H1 (cell line): ENCODE measurements around the gene CFHR3. TPM values are rescaled to one million over a fixed set of nuclear protein-coding genes. Genes with fewer than 3 reads are reported as not detected.

Source experiments
- CTCF ChIA-PET: fragments of 300-600 bp; sonication (Branson Sonifier 250); formaldehyde crosslinking; loops from one replicate; lab custom pipeline; 2021; ENCODE audit not compliant: partially characterized antibody; lab: Charles Lee
- POLR2A ChIA-PET: fragments of 300-600 bp; sonication (Branson Sonifier 250); formaldehyde crosslinking; loops from one replicate; lab custom pipeline; 2021; ENCODE audit warnings: inconsistent platforms; ENCODE audit not compliant: partially characterized antibody; lab: Charles Lee
- DNase-seq, 2 experiments: peaks; one replicate each; pipeline versions ENCODE4 v3.0.0 to v3.0.0-alpha.2; 2010 to 2022; ENCODE audit warnings: low spot score in 2 of 2, low read depth in 1 of 2, mixed read lengths in 1 of 2
- FAIRE-seq: peaks from 2 replicates; lab custom pipeline; 2011; peaks lifted over from hg19 to GRCh38; lab: Jason Lieb, UNC
- H2AFZ ChIP-seq: 2 replicates; pipeline ENCODE4 v1.8.1; 2012; ENCODE audit warnings: low read length, inconsistent platforms
- H2AK5ac ChIP-seq: 2 replicates; pipeline ENCODE4 v1.6.1; 2013; ENCODE audit warnings: low read depth, low read length
- H2BK120ac ChIP-seq: replicated peaks from 2 replicates; pipeline ENCODE3; 2013; ENCODE audit warnings: low read depth, low read length, inconsistent platforms
- H2BK12ac ChIP-seq: 2 replicates; pipeline ENCODE4 v1.6.1; 2013; ENCODE audit warnings: low read depth, low read length
- H2BK15ac ChIP-seq: 2 replicates; pipeline ENCODE4 v1.6.1; 2013; ENCODE audit warnings: low read length
- H2BK20ac ChIP-seq: 2 replicates; pipeline ENCODE4 v1.6.1; 2013; ENCODE audit warnings: low read length
- H2BK5ac ChIP-seq: 2 replicates; pipeline ENCODE4 v1.6.1; 2013; ENCODE audit warnings: low read depth, low read length
- H3K14ac ChIP-seq: 2 replicates; pipeline ENCODE4 v1.6.1; 2013; ENCODE audit warnings: inconsistent platforms; ENCODE audit not compliant: insufficient read length
- H3K18ac ChIP-seq: 2 replicates; pipeline ENCODE4 v1.6.1; 2013; ENCODE audit warnings: low read length; ENCODE audit errors: extremely low read depth
- H3K23ac ChIP-seq: 2 replicates; pipeline ENCODE4 v1.6.1; 2013; ENCODE audit warnings: inconsistent platforms; ENCODE audit not compliant: insufficient read length
- H3K23me2 ChIP-seq: 2 replicates; pipeline ENCODE4 v1.6.1; 2013; ENCODE audit warnings: low read depth, low read length
- H3K27ac ChIP-seq: 2 replicates; pipeline ENCODE4 v1.6.1; 2011; ENCODE audit warnings: low read depth, low read length, inconsistent platforms
- H3K27me3 ChIP-seq, 4 experiments: replicated peaks in 1 of 4; 1 replicate in 1 of 4; 2 replicates in 3 of 4; pipeline versions ENCODE4 v1.6.1 to v1.8.1; 2011 to 2013; ENCODE audit warnings: low read length in 3 of 4, mild to moderate bottlenecking in 3 of 4, inconsistent platforms in 2 of 4, mixed read lengths in 2 of 4, moderate library complexity in 1 of 4; ENCODE audit not compliant: control insufficient read depth in 3 of 4, insufficient read depth in 3 of 4; ENCODE audit errors: extremely low read depth in 1 of 4
- H3K36me3 ChIP-seq, 4 experiments: 2 replicates each; pipeline versions ENCODE4 v1.6.1 to v1.8.1; 2011 to 2013; ENCODE audit warnings: mild to moderate bottlenecking in 4 of 4, low read length in 3 of 4, moderate library complexity in 2 of 4, control low read depth in 1 of 4, inconsistent platforms in 1 of 4; ENCODE audit not compliant: insufficient read depth in 4 of 4, control insufficient read depth in 2 of 4
- H3K4ac ChIP-seq: replicated peaks from 2 replicates; pipeline ENCODE3; 2013; ENCODE audit warnings: low read length, low read depth, mixed read lengths, inconsistent platforms; ENCODE audit not compliant: insufficient read length
- H3K4me1 ChIP-seq, 4 experiments: replicated peaks in 1 of 4; 1 replicate in 1 of 4; 2 replicates in 3 of 4; pipeline versions ENCODE4 v1.6.1 to v1.8.1; 2011 to 2013; ENCODE audit warnings: low read length in 3 of 4, inconsistent platforms in 2 of 4, mixed read lengths in 1 of 4; ENCODE audit not compliant: insufficient read depth in 4 of 4, control insufficient read depth in 3 of 4
- H3K4me2 ChIP-seq, 2 experiments: 2 replicates each; pipeline versions ENCODE4 v1.6.1 to v1.8.1; 2011 to 2013; ENCODE audit warnings: low read depth in 2 of 2, low read length in 2 of 2, control low read depth in 1 of 2, inconsistent platforms in 1 of 2, mild to moderate bottlenecking in 1 of 2; ENCODE audit not compliant: insufficient read depth in 1 of 2
- H3K4me3 ChIP-seq, 4 experiments: fragments of 200-600, 300-600 bp in 1 of 4; sonication (generic), shearing (Covaris generic), sonication (Bioruptor Twin) in 1 of 4; 2 replicates each; pipeline versions ENCODE4 v1.5.1 to v1.8.1; 2011 to 2016; ENCODE audit warnings: low read length in 4 of 4, low read depth in 3 of 4, control low read depth in 2 of 4, inconsistent platforms in 2 of 4, mild to moderate bottlenecking in 2 of 4, mixed read lengths in 1 of 4, moderate library complexity in 1 of 4; ENCODE audit not compliant: insufficient read depth in 2 of 4; ENCODE audit errors: extremely low read depth in 1 of 4
- H3K56ac ChIP-seq: replicated peaks from 2 replicates; pipeline ENCODE3; 2013; ENCODE audit warnings: low read depth, mild to moderate bottlenecking, mixed read lengths, low read length, inconsistent platforms; ENCODE audit not compliant: insufficient read length
- H3K79me1 ChIP-seq: 2 replicates; pipeline ENCODE4 v1.6.1; 2013; ENCODE audit warnings: low read depth, low read length, control low read depth
- H3K79me2 ChIP-seq, 2 experiments: 2 replicates each; pipeline versions ENCODE4 v1.6.1 to v1.8.1; 2012 to 2013; ENCODE audit warnings: low read length in 2 of 2, mild to moderate bottlenecking in 2 of 2, inconsistent platforms in 1 of 2; ENCODE audit not compliant: insufficient read depth in 2 of 2, control insufficient read depth in 1 of 2
- H3K9ac ChIP-seq, 4 experiments: replicated peaks in 1 of 4; 1 replicate in 1 of 4; 2 replicates in 3 of 4; pipeline versions ENCODE4 v1.6.1 to v1.8.1; 2011 to 2013; ENCODE audit warnings: low read depth in 3 of 4, low read length in 3 of 4, control low read depth in 2 of 4, mild to moderate bottlenecking in 2 of 4, moderate library complexity in 2 of 4, inconsistent platforms in 1 of 4; ENCODE audit errors: extremely low read depth in 1 of 4
- H3K9me3 ChIP-seq, 2 experiments: 2 replicates each; pipeline versions ENCODE4 v1.6.1 to v1.8.1; 2012 to 2013; ENCODE audit warnings: mild to moderate bottlenecking in 2 of 2, moderate library complexity in 2 of 2, control low read depth in 1 of 2, inconsistent platforms in 1 of 2, low read depth in 1 of 2, low read length in 1 of 2, mixed read lengths in 1 of 2; ENCODE audit not compliant: insufficient read depth in 2 of 2
- H4K20me1 ChIP-seq, 2 experiments: replicated peaks in 1 of 2; 2 replicates each; pipeline versions ENCODE3 to v1.8.1; 2011 to 2013; ENCODE audit warnings: inconsistent platforms in 2 of 2, low read length in 2 of 2, mild to moderate bottlenecking in 1 of 2; ENCODE audit not compliant: insufficient read depth in 2 of 2, control insufficient read depth in 1 of 2
- H4K5ac ChIP-seq: 2 replicates; pipeline ENCODE4 v1.6.1; 2013; ENCODE audit warnings: low read length, low read depth, mixed read lengths, inconsistent platforms; ENCODE audit not compliant: insufficient read length
- H4K8ac ChIP-seq: 2 replicates; pipeline ENCODE4 v1.8.0; 2013; ENCODE audit warnings: mild to moderate bottlenecking, moderate library complexity, low read length, inconsistent platforms; ENCODE audit not compliant: insufficient read depth; ENCODE audit errors: extremely low read depth
- H4K91ac ChIP-seq: replicated peaks from 2 replicates; pipeline ENCODE3; 2013; ENCODE audit warnings: low read length, mixed read lengths, inconsistent platforms; ENCODE audit not compliant: insufficient read length
- KDM4A ChIP-seq: IDR thresholded peaks from one replicate; pipeline ENCODE4 v1.7.1; 2012; ENCODE audit warnings: low read depth, mild to moderate bottlenecking, moderate library complexity, low read length, inconsistent platforms; ENCODE audit not compliant: severe bottlenecking
- MAX ChIP-seq: IDR thresholded peaks from 2 replicates; pipeline ENCODE4 v1.6.1; 2012; ENCODE audit warnings: inconsistent platforms
- POLR2A ChIP-seq, 2 experiments: IDR thresholded peaks; 1 replicate in 1 of 2; 2 replicates in 1 of 2; pipeline ENCODE4 v1.6.1; 2011; ENCODE audit warnings: low read depth in 2 of 2, low read length in 2 of 2, mild to moderate bottlenecking in 2 of 2; ENCODE audit errors: control extremely low read depth in 1 of 2
- SIN3A ChIP-seq, 2 experiments: IDR thresholded peaks in 1 of 2; conservative IDR thresholded peaks in 1 of 2; 2 replicates each; pipeline ENCODE4 v1.6.1; 2011 to 2012; ENCODE audit warnings: low read length in 2 of 2, improper control_type of control experiment in 1 of 2, low read depth in 1 of 2, mild to moderate bottlenecking in 1 of 2
- SP2 ChIP-seq: IDR thresholded peaks from 2 replicates; pipeline ENCODE4 v1.6.1; 2012; ENCODE audit warnings: mild to moderate bottlenecking, low read length, inconsistent platforms
- TBP ChIP-seq: IDR thresholded peaks from 2 replicates; pipeline ENCODE4 v1.6.1; 2011; ENCODE audit warnings: low read depth, low read length, improper control_type of control experiment
- USF2 ChIP-seq: IDR thresholded peaks from 2 replicates; pipeline ENCODE4 v1.6.1; 2011; ENCODE audit warnings: low read length, improper control_type of control experiment
- WGBS, 2 experiments: shearing (Covaris generic) in 1 of 2; methylation state at CpG; one replicate each; pipeline versions ENCODE4 v1.1.6 to v1.1.7; 2013 to 2015; ENCODE audit warnings: low lambda C conversion rate in 2 of 2, mixed read lengths in 2 of 2, inconsistent platforms in 1 of 2, low coverage in 1 of 2, missing lambda C conversion rate in 1 of 2; ENCODE audit not compliant: insufficient replicate concordance in 2 of 2, insufficient coverage in 1 of 2, insufficient read length in 1 of 2; ENCODE audit errors: extremely low coverage in 1 of 2, missing lambda C conversion rate in 1 of 2; 5-methylcytosine and 5-hydroxymethylcytosine counted together
- polyA plus RNA-seq, 7 experiments: library from polyadenylated mRNA; depleted of rRNA in 3 of 7; stranded (reverse) in 5 of 7; unstranded in 2 of 7; fragments of >200 nt in 5 of 7; fragments of 200-250 nt in 2 of 7; gene quantifications; 1 replicate in 5 of 7; 2 replicates in 1 of 7; 4 replicates in 1 of 7; pipeline versions ENCODE4 v1.2.1 to v1.2.3, GENCODE V29; 2011 to 2013; ENCODE audit warnings: missing spikeins in 2 of 7, mixed read lengths in 2 of 7
- total RNA-seq: library from RNA; stranded (reverse); fragmentation: NEBNext Ultra II Directional; extraction: Animal tissue kit (Norgen Biotek cat#: 25700); gene quantifications from 2 replicates; pipeline ENCODE4 v1.2.1, GENCODE V29; 2021

The CFHR3 gene
- total and polyA plus RNA-seq, 2 of the 8 experiments (the other 6 are each of a cell fraction or from before 2014, with no cell fraction given): 0.20 to 0.52 TPM

GRCh38 chr1:196797891-196798290 lies 23.3 kb downstream of the CFHR3 start:
- Histone ChIP-seq H3K9ac (no peak overlapping the region), H2BK5ac (no peak overlapping the region), H2AK5ac (no peak overlapping the region), H3K14ac (no peak overlapping the region), H3K4me1 (no peaks in the 10 kb centered on the region), H4K91ac (no peak overlapping the region), H3K4ac (no peak overlapping the region), H3K4me3 (no peak overlapping the region), H3K4me2 (no peak overlapping the region), H2BK15ac (no peak overlapping the region), H3K27me3 (no peaks in the 10 kb centered on the region), H4K5ac (no peak overlapping the region), H2BK12ac (no peak overlapping the region), H3K56ac (no peak overlapping the region), H2BK120ac (no peak overlapping the region), H4K20me1 (no peaks in the 10 kb centered on the region), H3K9me3 (no peaks in the 10 kb centered on the region), H3K36me3 (no peaks in the 10 kb centered on the region), H3K79me1 (no peaks in the 10 kb centered on the region), H3K23ac (no peak overlapping the region), H2BK20ac (no peak overlapping the region), H4K8ac (no peak overlapping the region), H3K23me2 (no peaks in the 10 kb centered on the region), H3K79me2 (no peaks in the 10 kb centered on the region), H2AFZ (no peak overlapping the region), H3K27ac (no peak overlapping the region), H3K18ac (no peak overlapping the region)
- TF ChIP-seq USF2 (no peak), SP2 (no peak), KDM4A (no peak), MAX (no peak), TBP (no peak), POLR2A (IDR thresholded peaks at IDR 0.05; ENCODE audit: control extremely low read depth in 1 of 2, low read depth in 2 of 2, low read length in 2 of 2) (no peak), SIN3A (conservative IDR thresholded peaks at IDR 0.05 in 1 of 2, IDR thresholded peaks at IDR 0.05 in 1 of 2; ENCODE audit: low read depth in 1 of 2, low read length in 2 of 2) (no peak)
- WGBS, 2 experiments: 94% methylated on average over 2 of the region's 2 CpGs; no CpG with 5 or more reads in 1 of the 2 experiments
- DNase-seq (no peak), FAIRE-seq (no peak)
- CTCF ChIA-PET: no interaction called here
- POLR2A ChIA-PET: no interaction called here
